ENCODE measurements around the gene ZDHHC14.

DNA sequence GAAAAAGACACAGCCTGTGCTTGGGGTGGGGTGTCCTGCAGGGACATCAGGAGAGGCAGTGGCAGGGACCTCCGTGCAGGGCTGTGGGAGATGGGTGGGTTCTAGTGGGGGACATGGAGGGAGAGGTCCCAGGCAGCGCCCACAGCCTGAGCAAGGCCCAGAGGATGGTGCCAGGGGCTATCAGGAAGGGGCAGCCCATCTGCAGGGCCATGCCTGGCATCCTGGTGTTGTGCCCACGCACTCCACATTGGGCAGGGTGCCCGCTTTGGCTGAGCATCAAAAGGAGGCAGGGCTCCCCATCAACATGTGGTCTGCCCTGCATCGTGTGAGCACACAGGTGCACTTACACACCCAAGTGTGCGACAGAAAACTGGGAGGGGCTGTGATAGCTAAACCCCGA lies 257.8 kb downstream of the ZDHHC14 start:
- no peak for TF ChIP-seq POLR2AphosphoS5 (IDR thresholded peaks at IDR 0.05)
- TF ChIP-seq CTCF (IDR thresholded peaks at IDR 0.05), result no peak
- no peak for TF ChIP-seq POLR2A (IDR thresholded peaks at IDR 0.05)
